ENCODE results near the gene MICAL3. TPM values are rescaled to one million over a fixed set of nuclear protein-coding genes. Genes with fewer than 3 reads are reported as not detected.
"Not testable (repeated sequence)": the region's sequence is repeated elsewhere in the genome, so short reads cannot be mapped to it uniquely, and the experiment has no call there.

MICAL3 gene
- total and polyA plus RNA-seq, 2 donors from 2014 or later: 5.0 to 99.4 TPM

- Histone ChIP-seq H3K4me3 (ENCODE audit: low read length in 3 of 3) (no peak overlapping the region), H3K9me3 (ENCODE audit: control insufficient read depth in 2 of 3, insufficient read depth in 1 of 3, low read length in 3 of 3) (no peaks in the 10 kb centered on the region), H3K4me1 (ENCODE audit: control insufficient read depth in 2 of 3, insufficient read depth in 2 of 3, low read depth in 1 of 3, low read length in 3 of 3) (peaks cover 0 to 11% (median 0%) of the 10 kb centered on the region in 3 donors), H3K27me3 (ENCODE audit: control insufficient read depth, insufficient read depth, low read length) (no peaks in the 10 kb centered on the region), H3K9ac (ENCODE audit: low read length in 3 of 3) (no peak overlapping the region), H3K27ac (ENCODE audit: low read depth in 2 of 2, low read length in 2 of 2) (no peak overlapping the region), H3K36me3 (ENCODE audit: control insufficient read depth in 2 of 3, insufficient read depth in 3 of 3, low read length in 3 of 3) (no peaks in the 10 kb centered on the region)
- no peak for DNase-seq
- intact Hi-C loops (cut with DNase I): no loop called here
- FAIRE-seq: no peak
- no peak for TF ChIP-seq CTCF (IDR thresholded peaks at IDR 0.05; ENCODE audit: borderline replicate concordance, extremely low read depth, insufficient read depth)
Measured at GRCh38 chr22:18021431-18021830, 2.9 kb downstream of the MICAL3 start.

GRCh38 chr22:18020743-18021142 lies 3.6 kb downstream of the MICAL3 start:
- FAIRE-seq: not testable (repeated sequence)

GRCh38 chr22:18013947-18014346 lies 10.4 kb downstream of the MICAL3 start:
- no peak for FAIRE-seq
- Histone ChIP-seq H3K36me3 (ENCODE audit: control insufficient read depth in 2 of 3, insufficient read depth in 3 of 3, low read length in 3 of 3) (no peaks in the 10 kb centered on the region), H3K27me3 (ENCODE audit: control insufficient read depth, insufficient read depth, low read length) (no peaks in the 10 kb centered on the region), H3K4me1 (ENCODE audit: control insufficient read depth in 2 of 3, insufficient read depth in 2 of 3, low read depth in 1 of 3, low read length in 3 of 3) (no peaks in the 10 kb centered on the region), H3K4me3 (ENCODE audit: low read length in 3 of 3) (no peak overlapping the region), H3K9ac (ENCODE audit: low read length in 3 of 3) (no peak overlapping the region), H3K27ac (ENCODE audit: low read depth in 2 of 2, low read length in 2 of 2) (no peak overlapping the region), H3K9me3 (ENCODE audit: control insufficient read depth in 2 of 3, insufficient read depth in 1 of 3, low read length in 3 of 3) (no peaks in the 10 kb centered on the region)
- DNase-seq: no peak
- intact Hi-C loops (cut with DNase I): no loop called here
- TF ChIP-seq CTCF (IDR thresholded peaks at IDR 0.05; ENCODE audit: borderline replicate concordance, extremely low read depth, insufficient read depth): no peak

More at GRCh38 chr22:18020743-18021142, 3.6 kb downstream of the MICAL3 start:
- H3K27ac ChIP-seq (ENCODE audit: low read depth in 2 of 2, low read length in 2 of 2); H3K36me3 ChIP-seq (ENCODE audit: control insufficient read depth in 2 of 3, insufficient read depth in 3 of 3, low read length in 3 of 3); H3K9me3 ChIP-seq (ENCODE audit: control insufficient read depth in 2 of 3, insufficient read depth in 1 of 3, low read length in 3 of 3); H3K27me3 ChIP-seq (ENCODE audit: control insufficient read depth, insufficient read depth, low read length); intact Hi-C loops (cut with DNase I); H3K4me3 ChIP-seq (ENCODE audit: low read length in 3 of 3); DNase-seq; H3K9ac ChIP-seq (ENCODE audit: low read length in 3 of 3): not testable (repeated sequence)
- H3K4me1 ChIP-seq (ENCODE audit: control insufficient read depth in 2 of 3, insufficient read depth in 2 of 3, low read depth in 1 of 3, low read length in 3 of 3): peaks cover 0 to 11% (median 0%) of the 10 kb centered on the region in 3 donors

GRCh38 chr22:18013436-18013835 lies 10.9 kb downstream of the MICAL3 start:
- DNase-seq (no peak), FAIRE-seq (no peak)
- Histone ChIP-seq H3K9me3 (ENCODE audit: control insufficient read depth in 2 of 3, insufficient read depth in 1 of 3, low read length in 3 of 3) (no peaks in the 10 kb centered on the region), H3K36me3 (ENCODE audit: control insufficient read depth in 2 of 3, insufficient read depth in 3 of 3, low read length in 3 of 3) (no peaks in the 10 kb centered on the region), H3K27ac (ENCODE audit: low read depth in 2 of 2, low read length in 2 of 2) (no peak overlapping the region), H3K9ac (ENCODE audit: low read length in 3 of 3) (no peak overlapping the region), H3K4me3 (ENCODE audit: low read length in 3 of 3) (no peak overlapping the region), H3K4me1 (ENCODE audit: control insufficient read depth in 2 of 3, insufficient read depth in 2 of 3, low read depth in 1 of 3, low read length in 3 of 3) (no peaks in the 10 kb centered on the region), H3K27me3 (ENCODE audit: control insufficient read depth, insufficient read depth, low read length) (no peaks in the 10 kb centered on the region)
- TF ChIP-seq CTCF (IDR thresholded peaks at IDR 0.05; ENCODE audit: borderline replicate concordance, extremely low read depth, insufficient read depth): no peak
- intact Hi-C loops (cut with DNase I): no loop called here
